CD14-positive monocyte (primary cell): Measurements from ENCODE around the gene DNAJC18. TPM values are rescaled to one million over a fixed set of nuclear protein-coding genes. Genes with fewer than 3 reads are reported as not detected.

Experiments used
- DNase-seq, 3 donors: peaks; one replicate each; pipeline ENCODE4 v3.0.0-alpha.2; 2011 to 2022
- H2AFZ ChIP-seq: 2 replicates; pipeline ENCODE4 v1.6.0; 2012; ENCODE audit warnings: mild to moderate bottlenecking, low read depth, low read length, inconsistent platforms; ENCODE audit not compliant: insufficient read depth, poor library complexity, severe bottlenecking
- H3K27ac ChIP-seq, 2 donors: 1 replicate in 1 of 2; 2 replicates in 1 of 2; pipeline ENCODE4 v1.5.1; 2012 to 2013; ENCODE audit warnings: low read length in 2 of 2, control low read depth in 1 of 2, inconsistent platforms in 1 of 2, low read depth in 1 of 2, mild to moderate bottlenecking in 1 of 2
- H3K27me3 ChIP-seq, 2 donors: one replicate each; pipeline versions ENCODE4 v1.6.0 to v1.6.1; 2011 to 2013; ENCODE audit warnings: low read length in 2 of 2; ENCODE audit not compliant: control insufficient read depth in 2 of 2, insufficient read depth in 2 of 2
- H3K36me3 ChIP-seq, 2 donors: replicated peaks in 1 of 2; 1 replicate in 1 of 2; 2 replicates in 1 of 2; pipeline versions ENCODE4 v1.5.1 to v1.6.1; 2012 to 2013; ENCODE audit warnings: low read length in 2 of 2, control low read depth in 1 of 2, inconsistent platforms in 1 of 2, mild to moderate bottlenecking in 1 of 2; ENCODE audit not compliant: insufficient read depth in 2 of 2, control insufficient read depth in 1 of 2
- H3K4me1 ChIP-seq, 2 donors: 1 replicate in 1 of 2; 2 replicates in 1 of 2; pipeline versions ENCODE4 v1.5.1 to v1.6.1; 2012 to 2013; ENCODE audit warnings: low read length in 2 of 2, control low read depth in 1 of 2, inconsistent platforms in 1 of 2, mild to moderate bottlenecking in 1 of 2, moderate library complexity in 1 of 2; ENCODE audit not compliant: insufficient read depth in 2 of 2, control insufficient read depth in 1 of 2
- H3K4me2 ChIP-seq: replicated peaks from 2 replicates; pipeline ENCODE3; 2012; ENCODE audit warnings: low read length, moderate library complexity, mild to moderate bottlenecking; ENCODE audit not compliant: poor library complexity, severe bottlenecking; ENCODE audit errors: extremely low read depth
- H3K4me3 ChIP-seq, 3 experiments: fragments of 200-600 bp in 1 of 3; sonication (generic) in 1 of 3; replicated peaks in 1 of 3; 1 replicate in 2 of 3; 2 replicates in 1 of 3; pipeline ENCODE4 v1.5.1; 2011 to 2013; ENCODE audit warnings: low read length in 3 of 3, mild to moderate bottlenecking in 3 of 3, control low read depth in 2 of 3, low read depth in 2 of 3, inconsistent platforms in 1 of 3, moderate library complexity in 1 of 3
- H3K79me2 ChIP-seq: 2 replicates; pipeline ENCODE4 v1.6.0; 2012; ENCODE audit warnings: mild to moderate bottlenecking, control low read depth, inconsistent platforms, low read length, moderate library complexity; ENCODE audit not compliant: insufficient read depth
- H3K9ac ChIP-seq: 2 replicates; pipeline ENCODE4 v1.6.0; 2017; ENCODE audit warnings: low read length, mild to moderate bottlenecking; ENCODE audit not compliant: insufficient read depth, poor library complexity, severe bottlenecking
- H3K9me3 ChIP-seq, 2 donors: replicated peaks in 1 of 2; 1 replicate in 1 of 2; 2 replicates in 1 of 2; pipeline versions ENCODE4 v1.5.1 to v1.6.1; 2012 to 2013; ENCODE audit warnings: low read length in 2 of 2, control low read depth in 1 of 2; ENCODE audit not compliant: control insufficient read depth in 1 of 2, insufficient read depth in 1 of 2
- H4K20me1 ChIP-seq: 2 replicates; pipeline ENCODE4 v1.6.0; 2012; ENCODE audit warnings: mild to moderate bottlenecking, low read length, control low read depth, moderate library complexity; ENCODE audit not compliant: insufficient read depth
- H3K27ac Mint-ChIP-seq, 7 donors: one replicate each; pipeline ENCODE4 v1.8.0; 2020; ENCODE audit warnings: mild to moderate bottlenecking in 7 of 7, mixed read lengths in 7 of 7, moderate library complexity in 6 of 7, inconsistent platforms in 2 of 7
- H3K27me3 Mint-ChIP-seq, 3 donors: one replicate each; pipeline ENCODE4 v1.8.0; 2021 to 2022; ENCODE audit warnings: low read depth in 3 of 3, mild to moderate bottlenecking in 3 of 3, mixed read lengths in 3 of 3, moderate library complexity in 3 of 3, inconsistent platforms in 1 of 3
- H3K36me3 Mint-ChIP-seq, 2 donors: one replicate each; pipeline ENCODE4 v1.8.0; 2020; ENCODE audit warnings: mixed read lengths in 2 of 2, inconsistent platforms in 1 of 2, mild to moderate bottlenecking in 1 of 2
- H3K4me1 Mint-ChIP-seq: one replicate; pipeline ENCODE4 v1.8.0; 2020; ENCODE audit warnings: mild to moderate bottlenecking, mixed read lengths
- H3K4me3 Mint-ChIP-seq, 2 donors: one replicate each; pipeline ENCODE4 v1.8.0; 2020; ENCODE audit warnings: mild to moderate bottlenecking in 2 of 2, mixed read lengths in 2 of 2, moderate library complexity in 1 of 2
- H3K9me3 Mint-ChIP-seq, 7 donors: one replicate each; pipeline ENCODE4 v1.8.0; 2020 to 2022; ENCODE audit warnings: mixed read lengths in 7 of 7, mild to moderate bottlenecking in 6 of 7, moderate library complexity in 6 of 7, inconsistent platforms in 2 of 7
- WGBS: methylation state at CpG from one replicate; pipeline ENCODE4 v1.1.5; 2013; ENCODE audit warnings: missing lambda C conversion rate; ENCODE audit not compliant: insufficient coverage; 5-methylcytosine and 5-hydroxymethylcytosine counted together
- intact Hi-C, 2 donors: fragments of 100-400 bp; cut with micrococcal nuclease; formaldehyde crosslinking; loops; one replicate each; pipeline versions ENCODE4 v1.15.0 to v1.15.1; 2023
- polyA plus RNA-seq, 3 donors: library from polyadenylated mRNA; depleted of rRNA in 1 of 3; unstranded in 2 of 3; stranded (reverse) in 1 of 3; fragments of 300-500 nt in 2 of 3; fragments of >200 nt in 1 of 3; fragmentation: Illumina TruSeq in 2 of 3; gene quantifications; 1 replicate in 2 of 3; 2 replicates in 1 of 3; pipeline ENCODE4 v1.2.3, GENCODE V29; 2012 to 2021
- TF ChIP-seq, protein P1 (sequence below): fragments of 200-600 bp; IDR thresholded peaks from one replicate; pipeline ENCODE4 v1.8.0; 2022; ENCODE audit warnings: antibody characterized with exemption, mild to moderate bottlenecking

Gene DNAJC18
- polyA plus RNA-seq, 3 donors = 0.87 to 2.6 (median 2.2) TPM

DNA sequence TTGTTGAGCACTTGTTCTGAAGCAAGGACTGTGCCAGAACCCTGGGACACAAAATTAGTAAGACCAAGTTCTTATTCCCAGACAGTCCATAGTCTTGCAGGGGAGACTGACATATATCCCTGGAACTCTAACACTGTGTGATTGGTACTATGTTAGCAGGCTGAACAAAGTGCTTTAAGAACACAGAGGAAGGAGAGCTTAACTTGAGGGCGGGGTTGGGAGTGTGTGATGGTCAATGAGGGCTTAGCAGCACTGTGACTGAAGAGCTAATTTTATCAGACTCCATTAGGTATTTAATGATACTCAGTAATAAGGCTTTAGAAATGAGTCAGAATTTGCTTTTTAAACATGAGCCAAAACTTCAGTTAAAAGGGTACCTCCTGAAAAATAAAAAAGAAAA lies 20.5 kb downstream of the DNAJC18 start:
- Histone ChIP-seq H3K79me2 (no peaks in the 10 kb centered on the region), H3K4me1 (no peaks in the 10 kb centered on the region), H4K20me1 (no peaks in the 10 kb centered on the region), H3K4me3 (no peak overlapping the region), H3K9ac (no peak overlapping the region), H2AFZ (no peak overlapping the region), H3K4me2 (no peak overlapping the region), H3K36me3 (no peaks in the 10 kb centered on the region), H3K27ac (no peak overlapping the region), H3K9me3 (no peaks in the 10 kb centered on the region), H3K27me3 (no peaks in the 10 kb centered on the region)
- peaks cover 0 to 1% (median 0%) of the 10 kb centered on the region in 3 donors for H3K27me3 Mint-ChIP-seq
- WGBS = no CpG with 5 or more reads among the region's 1 CpG
- peaks cover 0 to 1% (median 0%) of the 10 kb centered on the region in 7 donors for H3K9me3 Mint-ChIP-seq
- H3K27ac Mint-ChIP-seq = no peak overlapping the region
- H3K4me3 Mint-ChIP-seq = no peak overlapping the region
- DNase-seq = no peak
- intact Hi-C loops = no loop called here
- no peaks in the 10 kb centered on the region for H3K4me1 Mint-ChIP-seq
- peaks cover 4 to 8% of the 10 kb centered on the region in 2 donors for H3K36me3 Mint-ChIP-seq
- TF ChIP-seq, protein P1, sequence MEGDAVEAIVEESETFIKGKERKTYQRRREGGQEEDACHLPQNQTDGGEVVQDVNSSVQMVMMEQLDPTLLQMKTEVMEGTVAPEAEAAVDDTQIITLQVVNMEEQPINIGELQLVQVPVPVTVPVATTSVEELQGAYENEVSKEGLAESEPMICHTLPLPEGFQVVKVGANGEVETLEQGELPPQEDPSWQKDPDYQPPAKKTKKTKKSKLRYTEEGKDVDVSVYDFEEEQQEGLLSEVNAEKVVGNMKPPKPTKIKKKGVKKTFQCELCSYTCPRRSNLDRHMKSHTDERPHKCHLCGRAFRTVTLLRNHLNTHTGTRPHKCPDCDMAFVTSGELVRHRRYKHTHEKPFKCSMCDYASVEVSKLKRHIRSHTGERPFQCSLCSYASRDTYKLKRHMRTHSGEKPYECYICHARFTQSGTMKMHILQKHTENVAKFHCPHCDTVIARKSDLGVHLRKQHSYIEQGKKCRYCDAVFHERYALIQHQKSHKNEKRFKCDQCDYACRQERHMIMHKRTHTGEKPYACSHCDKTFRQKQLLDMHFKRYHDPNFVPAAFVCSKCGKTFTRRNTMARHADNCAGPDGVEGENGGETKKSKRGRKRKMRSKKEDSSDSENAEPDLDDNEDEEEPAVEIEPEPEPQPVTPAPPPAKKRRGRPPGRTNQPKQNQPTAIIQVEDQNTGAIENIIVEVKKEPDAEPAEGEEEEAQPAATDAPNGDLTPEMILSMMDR = no peak

DNA sequence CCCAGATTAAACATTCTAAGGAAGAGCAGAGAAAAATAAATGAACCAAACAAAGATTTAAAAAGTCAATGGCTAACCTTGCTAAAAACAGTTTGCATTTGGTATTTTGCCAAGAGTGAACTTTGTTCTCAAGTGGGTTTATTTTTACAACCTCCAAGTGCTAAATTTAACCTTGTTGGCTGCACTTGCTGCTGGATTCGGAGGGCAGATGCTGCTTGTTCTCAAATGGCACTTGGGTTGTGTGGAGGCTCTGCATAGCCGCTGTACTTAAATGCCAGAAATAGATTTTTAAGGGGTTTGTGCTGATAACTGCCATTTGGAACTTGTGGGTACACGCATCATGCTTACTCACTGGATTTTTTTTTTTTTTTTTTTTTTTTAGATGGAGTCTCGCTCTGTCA lies 22.1 kb downstream of the DNAJC18 start:
- no peak for DNase-seq
- peaks cover 0 to 1% (median 0%) of the 10 kb centered on the region in 7 donors for H3K9me3 Mint-ChIP-seq
- no peak overlapping the region for H3K4me3 Mint-ChIP-seq
- Histone ChIP-seq H3K4me2 (no peak overlapping the region), H3K9ac (no peak overlapping the region), H3K27ac (no peak overlapping the region), H3K27me3 (no peaks in the 10 kb centered on the region), H3K4me3 (no peak overlapping the region), H3K4me1 (no peaks in the 10 kb centered on the region), H4K20me1 (no peaks in the 10 kb centered on the region), H2AFZ (no peak overlapping the region), H3K9me3 (no peaks in the 10 kb centered on the region), H3K79me2 (no peaks in the 10 kb centered on the region), H3K36me3 (no peaks in the 10 kb centered on the region)
- 10% methylated on average over 2 of the region's 4 CpGs for WGBS
- intact Hi-C loops = no loop called here
- peaks cover 3 to 8% of the 10 kb centered on the region in 2 donors for H3K36me3 Mint-ChIP-seq
- peaks cover 0 to 1% (median 0%) of the 10 kb centered on the region in 3 donors for H3K27me3 Mint-ChIP-seq
- no peaks in the 10 kb centered on the region for H3K4me1 Mint-ChIP-seq
- TF ChIP-seq, protein P1 = no peak
- no peak overlapping the region for H3K27ac Mint-ChIP-seq
